NCI-H187 (cell line): ENCODE results near the gene DSP.
A peak's percentile ranks its signal among the peaks of the same experiment; 100 is the strongest.

Source experiments
- DNase-seq, 2 experiments: peaks; one replicate each; lab custom pipeline; 2025; lab: John Stamatoyannopoulos, UW

Gene DSP

DNA sequence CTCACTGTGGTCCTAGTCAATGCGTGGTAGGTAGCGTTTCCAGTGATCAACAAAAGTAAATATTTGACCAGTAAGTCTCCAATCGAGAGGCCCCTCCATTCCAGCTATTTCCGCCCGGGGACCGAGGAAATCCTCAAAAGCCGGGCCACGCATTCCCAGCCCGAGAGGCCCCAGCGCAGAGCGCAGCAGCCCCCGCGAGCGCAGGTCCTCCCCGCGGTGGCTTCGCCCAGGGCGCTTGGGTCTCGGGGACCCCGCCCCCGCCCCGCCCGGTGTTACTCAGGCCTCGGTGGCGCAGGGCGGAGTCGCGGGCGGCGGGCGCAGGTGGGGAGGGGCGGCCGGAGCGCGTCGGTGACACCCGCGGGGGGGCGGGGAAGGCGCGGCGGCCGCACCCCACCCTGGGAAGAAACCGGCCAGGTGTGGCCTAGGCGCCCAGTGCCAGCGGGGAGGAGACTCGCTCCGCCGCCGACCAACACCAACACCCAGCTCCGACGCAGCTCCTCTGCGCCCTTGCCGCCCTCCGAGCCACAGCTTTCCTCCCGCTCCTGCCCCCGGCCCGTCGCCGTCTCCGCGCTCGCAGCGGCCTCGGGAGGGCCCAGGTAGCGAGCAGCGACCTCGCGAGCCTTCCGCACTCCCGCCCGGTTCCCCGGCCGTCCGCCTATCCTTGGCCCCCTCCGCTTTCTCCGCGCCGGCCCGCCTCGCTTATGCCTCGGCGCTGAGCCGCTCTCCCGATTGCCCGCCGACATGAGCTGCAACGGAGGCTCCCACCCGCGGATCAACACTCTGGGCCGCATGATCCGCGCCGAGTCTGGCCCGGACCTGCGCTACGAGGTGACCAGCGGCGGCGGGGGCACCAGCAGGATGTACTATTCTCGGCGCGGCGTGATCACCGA lies at the start of gene DSP:
TSS of gene DSP (plus strand) at position 497 of the 890 bp plus-strand sequence. CDS start at position 742, 245 bp downstream.
- peak; percentile 53 to 87 for DNase-seq

- DNase-seq, result no peak
Observed at GRCh38 chr6:7493866-7494265, 47.6 kb upstream of the DSP start.

GRCh38 chr6:7494638-7495037 lies 46.8 kb upstream of the DSP start:
- no peak for DNase-seq

GRCh38 chr6:7496266-7496875 lies 45.1 kb upstream of the DSP start:
- no peak for DNase-seq

DNA sequence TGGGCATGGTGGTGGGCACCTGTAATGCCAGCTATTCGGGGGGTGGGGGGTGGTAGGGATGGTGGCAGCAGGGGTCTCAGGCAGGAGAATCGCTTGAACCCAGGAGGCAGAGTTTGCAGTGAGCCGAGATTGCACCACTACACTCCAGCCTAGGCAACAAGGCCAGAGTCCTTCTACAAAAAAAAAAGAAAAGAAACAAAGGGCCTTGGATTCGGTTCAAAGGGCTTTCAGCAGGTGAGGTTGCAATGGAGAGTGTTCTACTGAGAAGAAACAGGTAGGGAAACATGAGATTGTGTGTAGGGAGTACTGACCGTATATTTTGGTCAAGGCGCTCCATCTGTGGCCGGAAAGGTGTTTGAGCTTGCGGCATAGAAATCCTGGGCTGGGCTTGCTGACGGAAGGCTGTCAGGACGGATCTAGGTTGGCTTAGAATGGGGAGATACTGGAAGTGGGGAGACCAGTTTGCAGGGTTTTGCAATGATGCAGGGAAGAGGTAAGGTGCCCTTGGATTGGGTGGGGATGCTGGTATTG lies 40.7 kb upstream of the DSP start:
- no peak for DNase-seq

DNA sequence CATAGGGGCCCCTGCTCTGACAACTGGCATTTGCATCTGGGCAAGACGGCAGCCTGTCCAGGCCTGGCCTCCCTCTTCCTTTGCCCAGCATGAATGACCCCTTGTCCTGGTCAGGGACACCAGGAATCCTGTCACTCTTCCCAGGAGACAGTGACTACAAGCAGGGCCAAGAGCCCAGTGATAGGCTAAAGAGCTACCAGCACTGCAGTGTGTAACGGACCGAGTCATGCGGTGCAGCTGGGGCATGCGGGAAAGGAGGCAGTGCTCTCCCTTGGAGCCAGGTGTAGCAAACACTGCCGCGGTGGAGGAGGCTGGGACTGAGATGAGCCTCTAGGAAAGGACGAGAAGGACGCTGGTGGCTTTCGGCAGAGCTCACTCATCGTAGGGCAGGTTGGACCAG lies 38.7 kb upstream of the DSP start:
- DNase-seq, result peak in 1 of 2 experiments; percentile 10

DNA sequence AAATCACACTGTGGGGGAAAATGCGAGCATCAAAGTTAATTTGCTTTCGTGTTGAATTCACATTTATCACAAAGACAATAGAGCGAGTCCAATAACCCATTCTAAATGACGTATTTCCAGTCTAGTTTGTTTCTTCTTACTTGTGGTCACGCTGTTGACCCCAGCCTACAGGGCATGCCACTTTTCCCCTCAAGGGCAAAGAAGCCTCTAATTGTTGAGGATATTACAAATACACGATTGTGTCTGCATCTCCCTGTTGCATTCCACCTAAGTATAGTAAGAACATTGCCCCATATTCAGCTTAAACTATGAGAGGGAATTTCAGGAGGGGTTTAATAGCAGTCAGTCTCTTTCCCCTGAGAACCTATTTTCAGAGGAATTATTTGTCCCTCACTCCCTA lies 37.4 kb upstream of the DSP start:
- DNase-seq, result no peak

GRCh38 chr6:7505189-7505699 lies 36.2 kb upstream of the DSP start:
- peak; percentile 84 to 94 for DNase-seq

DNA sequence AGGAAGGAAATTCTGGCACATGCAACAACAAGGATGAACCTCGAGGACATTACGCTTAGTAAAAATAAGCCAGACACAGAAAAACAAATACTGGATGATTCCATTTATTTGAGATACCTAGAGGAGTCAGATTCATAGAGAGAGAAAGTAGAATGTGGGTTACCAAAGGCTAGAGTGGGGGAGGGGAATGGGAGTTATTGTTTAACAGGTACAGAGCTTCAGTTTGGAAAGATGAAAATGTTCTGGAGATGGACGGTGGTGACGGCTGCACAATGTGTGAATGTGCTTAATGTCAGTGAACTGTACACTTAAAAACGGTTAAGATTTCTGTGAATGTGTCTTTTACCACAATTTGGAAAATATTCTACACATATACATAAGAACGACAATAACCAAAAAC lies 33.9 kb upstream of the DSP start:
- no peak for DNase-seq

DNA sequence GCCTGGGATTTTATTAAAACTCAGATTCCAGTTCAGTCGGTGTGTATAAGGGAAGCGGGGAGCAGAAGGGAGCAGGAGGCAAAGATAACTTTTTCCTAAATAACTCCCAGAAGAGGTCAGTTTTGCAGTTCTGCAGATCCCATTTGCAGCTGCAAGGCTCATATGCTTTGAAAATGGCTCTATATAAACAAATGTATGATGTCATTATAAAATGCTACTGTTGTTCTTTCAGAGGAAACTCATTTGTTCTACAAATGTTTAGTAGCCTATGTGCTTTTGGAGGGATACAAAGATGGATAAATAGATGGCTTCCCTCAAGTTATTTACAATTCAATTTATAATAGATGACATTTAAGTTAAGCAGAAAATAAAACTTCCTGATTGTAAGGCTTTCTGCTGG lies 29.2 kb upstream of the DSP start:
- no peak for DNase-seq

- peak in 1 of 2 experiments; percentile 29 for DNase-seq
Observed at GRCh38 chr6:7513529-7513928, 27.9 kb upstream of the DSP start.

DNA sequence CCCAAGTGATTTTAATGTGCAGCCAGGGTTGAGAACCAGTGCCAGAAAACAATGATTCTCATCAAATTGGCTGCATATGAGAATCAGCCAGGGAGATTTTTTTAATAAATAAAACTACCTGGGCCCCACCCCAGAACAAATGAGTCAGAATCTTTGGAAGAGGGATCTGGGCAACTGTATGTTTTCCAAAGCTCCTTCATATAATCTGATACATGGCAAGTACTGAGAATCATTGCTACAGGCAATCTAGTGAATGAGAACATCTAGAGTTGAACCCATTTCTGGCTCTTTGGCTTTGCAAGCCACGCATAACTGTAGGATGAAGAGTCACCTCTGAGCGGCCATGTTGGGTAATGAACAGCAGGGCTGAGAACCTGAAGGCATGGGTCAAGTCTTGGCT lies 26.1 kb upstream of the DSP start:
- no peak for DNase-seq

- no peak for DNase-seq
Observed at GRCh38 chr6:7518877-7519276, 22.6 kb upstream of the DSP start.

GRCh38 chr6:7522873-7523272 lies 18.6 kb upstream of the DSP start:
- DNase-seq, result no peak

DNA sequence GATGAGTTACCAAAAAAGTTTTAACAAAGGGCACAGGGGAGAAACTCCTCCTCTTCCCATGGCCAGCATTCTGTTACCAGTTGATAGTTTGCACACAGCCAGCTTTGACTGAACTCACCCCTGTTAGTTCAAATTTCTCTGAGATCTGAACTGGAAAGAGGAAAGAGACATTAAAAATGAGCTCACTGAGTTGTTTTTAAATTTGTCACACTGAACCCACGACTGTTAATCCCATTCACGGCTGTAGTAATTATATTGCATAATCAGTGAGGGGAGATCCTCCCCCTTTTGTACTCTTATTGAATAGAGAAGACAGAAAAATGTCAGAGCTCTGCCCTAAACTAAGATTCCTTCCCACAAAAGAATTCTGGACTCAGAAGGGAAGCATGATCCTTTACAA lies 17.5 kb upstream of the DSP start:
- no peak for DNase-seq

DNA sequence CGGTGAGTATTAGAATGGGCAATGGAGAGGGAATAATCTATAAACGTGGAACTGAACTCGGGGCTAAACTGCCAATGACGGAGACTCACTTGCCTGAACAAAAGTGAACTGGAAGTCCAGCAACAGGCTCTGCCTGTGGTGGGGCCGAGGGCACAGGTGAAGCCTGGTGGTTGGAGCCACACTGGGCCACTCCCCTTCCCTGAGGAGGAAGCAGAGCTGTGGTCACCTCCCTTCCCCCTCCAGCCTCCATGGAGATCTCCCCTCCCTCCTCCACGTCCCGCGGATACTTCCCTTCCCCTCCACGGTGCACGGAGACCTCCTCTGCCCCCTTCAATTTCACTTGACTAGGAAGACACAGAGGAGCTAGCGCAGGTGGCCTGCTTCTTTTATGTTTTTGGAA lies 14.7 kb upstream of the DSP start:
- DNase-seq, result no peak

DNA sequence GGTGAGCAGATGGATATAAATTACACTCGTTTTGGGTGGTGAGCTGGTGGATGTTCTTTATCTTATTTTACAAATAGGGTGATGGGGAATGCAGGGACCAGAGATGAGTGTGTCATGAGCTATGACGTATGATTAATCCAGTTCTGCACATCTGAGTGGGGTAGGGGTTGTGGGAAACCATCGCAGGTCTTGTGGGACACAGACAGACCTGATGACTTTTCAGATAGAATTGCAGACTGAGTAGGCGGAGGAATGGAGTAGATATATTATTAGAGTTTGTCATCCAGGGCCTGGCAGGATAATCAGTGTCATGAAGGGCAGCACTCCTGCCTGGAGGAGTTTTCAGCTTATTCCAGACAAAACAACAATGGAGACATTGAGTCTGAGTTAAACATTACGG lies 12.9 kb upstream of the DSP start:
- no peak for DNase-seq

DNA sequence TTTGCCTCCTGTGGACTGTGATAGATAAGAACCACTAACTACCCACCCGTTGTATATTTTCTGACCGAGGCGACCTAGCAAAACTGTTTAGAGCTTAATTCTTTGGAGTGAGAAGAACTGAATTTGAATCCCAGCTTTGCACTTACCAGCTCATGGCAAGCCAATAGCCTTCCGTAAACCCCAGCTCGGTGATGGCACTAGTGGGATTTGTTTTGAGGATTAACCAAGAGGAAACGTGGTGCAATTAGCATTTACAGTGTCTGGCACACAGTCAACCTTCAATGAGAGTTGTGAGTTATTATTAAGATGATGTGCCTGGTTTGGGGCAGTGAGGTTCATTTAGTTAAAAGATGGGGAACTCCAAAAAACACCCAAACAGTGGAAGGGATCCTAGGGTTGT lies 12.3 kb upstream of the DSP start:
- DNase-seq, result no peak

- peak in 1 of 2 experiments; percentile 16 for DNase-seq
Observed at GRCh38 chr6:7532232-7532631, 9.2 kb upstream of the DSP start.

- no peak for DNase-seq
Observed at GRCh38 chr6:7532821-7533220, 8.7 kb upstream of the DSP start.

GRCh38 chr6:7534192-7534591 lies 7.3 kb upstream of the DSP start:
- no peak for DNase-seq

DNA sequence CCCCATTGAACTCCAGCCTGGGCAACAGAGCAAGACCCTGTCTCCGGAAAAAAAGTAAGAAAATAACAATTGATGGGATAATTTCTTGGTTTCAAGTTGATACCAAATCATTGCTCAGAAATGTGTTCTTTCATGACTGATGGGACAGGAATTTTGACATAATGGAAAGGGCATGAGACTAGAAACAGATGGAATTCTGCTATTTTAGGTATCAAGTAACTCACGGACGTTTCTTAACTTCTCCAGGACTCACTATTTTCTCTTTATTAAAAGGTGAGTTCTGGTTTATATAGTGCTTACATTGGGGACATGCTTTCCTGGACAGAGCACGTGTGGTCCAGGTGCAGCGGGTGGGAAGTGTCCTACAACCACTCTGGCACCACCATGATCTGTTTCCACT lies 6.0 kb upstream of the DSP start:
- DNase-seq, result no peak

GRCh38 chr6:7537565-7538174 lies 3.8 kb upstream of the DSP start:
- peak in 1 of 2 experiments; percentile 14 for DNase-seq
